Sigmoid colon (tissue), 7 donors: Measurements from ENCODE around the gene ASB2. TPM values are rescaled to one million over a fixed set of nuclear protein-coding genes. Genes with fewer than 3 reads are reported as not detected.

Source experiments
- DNase-seq: peaks from one replicate; pipeline ENCODE4 v3.0.0-alpha.2; 2019
- H3K27ac ChIP-seq, 4 donors: fragments of 200-600 bp; sonication (generic); one replicate each; pipeline ENCODE4 v1.5.1; 2016 to 2019; ENCODE audit warnings: mild to moderate bottlenecking in 1 of 4
- H3K27me3 ChIP-seq, 3 donors: fragments of 200-600 bp; sonication (generic); one replicate each; pipeline ENCODE4 v1.5.1; 2019; ENCODE audit warnings: mild to moderate bottlenecking in 1 of 3
- H3K36me3 ChIP-seq, 4 donors: fragments of 200-600 bp; sonication (generic); one replicate each; pipeline ENCODE4 v1.5.1; 2016 to 2019
- H3K4me1 ChIP-seq, 4 donors: fragments of 200-600 bp; sonication (generic); one replicate each; pipeline ENCODE4 v1.5.1; 2017 to 2019
- H3K4me3 ChIP-seq, 4 donors: fragments of 200-600 bp; sonication (generic); one replicate each; pipeline ENCODE4 v1.5.1; 2017 to 2019; ENCODE audit warnings: mild to moderate bottlenecking in 2 of 4, moderate library complexity in 1 of 4
- H3K9me3 ChIP-seq, 4 donors: fragments of 200-600 bp in 3 of 4; sonication (generic) in 3 of 4; one replicate each; pipeline versions ENCODE4 v1.5.1 to v1.6.1; 2013 to 2019
- EP300 ChIP-seq, 4 donors: sonication (generic); formaldehyde crosslinking; IDR thresholded peaks; one replicate each; pipeline ENCODE4 v1.6.1; 2017; ENCODE audit warnings: antibody characterized with exemption in 4 of 4
- POLR2A ChIP-seq, 2 donors: fragments of 450-650 bp; IDR thresholded peaks; one replicate each; pipeline ENCODE4 v1.6.1; 2016; ENCODE audit warnings: antibody characterized with exemption in 2 of 2, mild to moderate bottlenecking in 2 of 2, moderate library complexity in 2 of 2
- POLR2AphosphoS5 ChIP-seq, 4 donors: sonication (generic); formaldehyde crosslinking; IDR thresholded peaks; one replicate each; pipeline ENCODE4 v1.6.1; 2017; ENCODE audit warnings: antibody characterized with exemption in 4 of 4
- WGBS, 2 donors: extraction: QIAGEN DNeasy Blood & Tissue Kit; methylation state at CpG; one replicate each; pipeline ENCODE4 v1.1.7; 2013; 5-methylcytosine and 5-hydroxymethylcytosine counted together
- intact Hi-C: fragments of 100-400 bp; cut with DNase I; formaldehyde crosslinking; loops from one replicate; pipeline ENCODE4 v1.15.1; 2023
- polyA plus RNA-seq, 3 donors: library from polyadenylated mRNA; stranded (reverse); fragments of 200-250 nt; gene quantifications; one replicate each; pipeline ENCODE4 v1.2.3, GENCODE V29; 2013
- total RNA-seq, 4 donors: library from RNA; depleted of rRNA; stranded (reverse); fragments of >200 nt; gene quantifications; one replicate each; pipeline ENCODE4 v1.1.0, GENCODE V29; 2016
- TF ChIP-seq, protein P1 (sequence below), 4 experiments: fragments of 450-650 bp in 3 of 4; fragments of 200-600 bp in 1 of 4; IDR thresholded peaks; one replicate each; pipeline ENCODE4 v1.5.1; 2016 to 2019; ENCODE audit warnings: antibody characterized with exemption in 4 of 4, mild to moderate bottlenecking in 3 of 4, moderate library complexity in 2 of 4
- donor health status: healthy with polysubstance abuse.
- donor health status: Bipolar disorder and iron deficiency.
- donor health status: healthy.

Gene ASB2
- total and polyA plus RNA-seq, 7 donors, result 1.2 to 178 (median 117) TPM

DNA sequence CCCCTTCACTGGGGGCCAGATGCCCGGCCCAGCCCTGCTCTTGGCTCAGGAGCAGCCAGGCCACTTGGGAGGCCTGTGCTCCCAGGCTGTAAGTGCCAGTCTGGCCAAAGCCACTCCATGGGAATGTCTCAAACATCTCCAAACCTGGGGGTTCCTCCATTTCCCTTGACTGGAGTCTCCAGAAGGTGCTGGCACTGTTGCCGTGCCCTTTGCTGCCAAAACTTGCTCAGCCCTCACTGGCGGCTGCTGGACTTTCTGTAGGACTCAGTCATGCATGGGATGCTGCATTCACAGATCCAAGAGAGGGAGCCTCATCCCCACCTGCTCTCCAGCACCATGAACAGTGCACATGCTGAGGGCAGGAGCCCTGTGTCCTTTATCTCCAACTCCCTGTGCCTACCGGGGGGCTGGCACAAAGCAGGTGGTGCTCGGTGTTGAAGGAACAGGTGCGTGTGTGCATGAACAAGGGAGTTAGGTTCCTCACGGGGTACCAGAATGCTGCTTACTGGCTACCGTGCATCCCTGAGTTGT lies 40.1 kb upstream of the ASB2 start:
- no peak for TF ChIP-seq EP300 (IDR thresholded peaks at IDR 0.05)
- TF ChIP-seq POLR2AphosphoS5 (IDR thresholded peaks at IDR 0.05), result no peak
- no peak for TF ChIP-seq POLR2A (IDR thresholded peaks at IDR 0.05)
- TF ChIP-seq, protein P1, sequence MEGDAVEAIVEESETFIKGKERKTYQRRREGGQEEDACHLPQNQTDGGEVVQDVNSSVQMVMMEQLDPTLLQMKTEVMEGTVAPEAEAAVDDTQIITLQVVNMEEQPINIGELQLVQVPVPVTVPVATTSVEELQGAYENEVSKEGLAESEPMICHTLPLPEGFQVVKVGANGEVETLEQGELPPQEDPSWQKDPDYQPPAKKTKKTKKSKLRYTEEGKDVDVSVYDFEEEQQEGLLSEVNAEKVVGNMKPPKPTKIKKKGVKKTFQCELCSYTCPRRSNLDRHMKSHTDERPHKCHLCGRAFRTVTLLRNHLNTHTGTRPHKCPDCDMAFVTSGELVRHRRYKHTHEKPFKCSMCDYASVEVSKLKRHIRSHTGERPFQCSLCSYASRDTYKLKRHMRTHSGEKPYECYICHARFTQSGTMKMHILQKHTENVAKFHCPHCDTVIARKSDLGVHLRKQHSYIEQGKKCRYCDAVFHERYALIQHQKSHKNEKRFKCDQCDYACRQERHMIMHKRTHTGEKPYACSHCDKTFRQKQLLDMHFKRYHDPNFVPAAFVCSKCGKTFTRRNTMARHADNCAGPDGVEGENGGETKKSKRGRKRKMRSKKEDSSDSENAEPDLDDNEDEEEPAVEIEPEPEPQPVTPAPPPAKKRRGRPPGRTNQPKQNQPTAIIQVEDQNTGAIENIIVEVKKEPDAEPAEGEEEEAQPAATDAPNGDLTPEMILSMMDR (IDR thresholded peaks at IDR 0.05), result no peak
- 83 to 87% methylated on average over 8 of the region's 8 CpGs for WGBS, 2 donors
- Histone ChIP-seq H3K4me3 (no peak overlapping the region), H3K4me1 (no peaks in the 10 kb centered on the region), H3K9me3 (no peaks in the 10 kb centered on the region), H3K27ac (no peak overlapping the region), H3K36me3 (no peaks in the 10 kb centered on the region), H3K27me3 (no peaks in the 10 kb centered on the region)
- DNase-seq, result no peak
- intact Hi-C loops, result no loop called here

GRCh38 chr14:94015223-94015622 lies 38.9 kb upstream of the ASB2 start:
- no peaks in the 10 kb centered on the region for H3K36me3 ChIP-seq
- no peaks in the 10 kb centered on the region for H3K27me3 ChIP-seq
- no peaks in the 10 kb centered on the region for H3K9me3 ChIP-seq
- no peaks in the 10 kb centered on the region for H3K4me1 ChIP-seq
- intact Hi-C loops, result no loop called here
- no peak overlapping the region for H3K4me3 ChIP-seq
- DNase-seq, result no peak
- 77 to 89% methylated on average over 2 of the region's 2 CpGs for WGBS, 2 donors
- no peak for TF ChIP-seq EP300 (IDR thresholded peaks at IDR 0.05)
- TF ChIP-seq POLR2AphosphoS5 (IDR thresholded peaks at IDR 0.05), result no peak
- TF ChIP-seq, protein P1 (IDR thresholded peaks at IDR 0.05), result no peak
- TF ChIP-seq POLR2A (IDR thresholded peaks at IDR 0.05), result no peak
- H3K27ac ChIP-seq, result no peak overlapping the region

DNA sequence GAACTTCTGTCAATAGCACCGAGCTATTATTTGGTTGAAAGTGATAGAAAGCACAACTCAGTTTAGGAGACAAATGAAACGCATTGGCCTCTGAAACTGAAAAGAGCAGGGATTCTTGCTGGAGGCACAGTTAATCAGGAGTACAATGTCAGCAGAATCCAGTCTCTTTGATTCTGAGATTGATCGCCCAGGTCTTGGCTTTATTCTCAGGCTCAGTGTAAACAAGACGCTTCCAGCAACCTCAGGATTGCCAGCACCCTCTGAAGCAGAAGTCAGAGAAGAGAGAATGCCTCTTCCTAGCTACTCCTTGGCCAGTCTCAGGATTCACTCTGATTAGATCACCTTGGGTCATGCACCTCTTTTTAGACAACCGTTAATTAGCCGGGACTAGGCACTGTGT lies 38.0 kb upstream of the ASB2 start:
- Histone ChIP-seq H3K4me1 (peaks cover 0 to 6% (median 0%) of the 10 kb centered on the region in 4 donors), H3K36me3 (no peaks in the 10 kb centered on the region), H3K27me3 (no peaks in the 10 kb centered on the region), H3K4me3 (no peak overlapping the region), H3K9me3 (no peaks in the 10 kb centered on the region), H3K27ac (no peak overlapping the region)
- no peak for DNase-seq
- TF ChIP-seq EP300 (IDR thresholded peaks at IDR 0.05), result no peak
- no peak for TF ChIP-seq POLR2AphosphoS5 (IDR thresholded peaks at IDR 0.05)
- TF ChIP-seq, protein P1 (IDR thresholded peaks at IDR 0.05), result no peak
- intact Hi-C loops, result no loop called here
- WGBS, 2 donors, result 84 to 85% methylated on average over 6 of the region's 6 CpGs

DNA sequence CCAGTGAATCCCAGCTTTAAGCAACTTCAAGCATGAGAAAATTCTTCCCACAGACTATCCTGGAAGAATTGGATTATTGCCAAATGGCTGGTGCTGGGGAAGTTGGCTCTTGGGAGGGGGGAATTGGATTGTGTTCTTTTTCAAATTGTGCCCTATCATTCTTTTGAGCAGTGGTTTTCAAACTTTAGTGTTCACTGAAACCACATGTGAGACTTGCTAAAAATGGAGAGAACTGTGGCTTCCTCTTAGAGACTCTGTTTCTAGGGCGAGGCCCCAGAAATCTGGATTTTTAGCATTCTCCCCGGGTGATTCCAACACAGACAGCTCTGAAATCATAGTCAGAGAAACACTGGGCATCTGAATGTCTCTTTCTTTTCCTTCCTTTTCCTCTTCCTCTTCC lies 35.4 kb upstream of the ASB2 start:
- intact Hi-C loops, result no loop called here
- H3K9me3 ChIP-seq, result no peaks in the 10 kb centered on the region
- H3K27me3 ChIP-seq, result no peaks in the 10 kb centered on the region
- no peak for DNase-seq
- H3K36me3 ChIP-seq, result no peaks in the 10 kb centered on the region
- WGBS, 2 donors, result 26 to 50% methylated on average over 2 of the region's 2 CpGs
- H3K4me3 ChIP-seq, result no peak overlapping the region
- H3K4me1 ChIP-seq, result peaks cover 0 to 6% (median 0%) of the 10 kb centered on the region in 4 donors
- no peak overlapping the region for H3K27ac ChIP-seq
- TF ChIP-seq EP300 (IDR thresholded peaks at IDR 0.05), result no peak
- TF ChIP-seq POLR2AphosphoS5 (IDR thresholded peaks at IDR 0.05), result no peak
- TF ChIP-seq POLR2A (IDR thresholded peaks at IDR 0.05), result no peak
- TF ChIP-seq, protein P1 (IDR thresholded peaks at IDR 0.05), result no peak

DNA sequence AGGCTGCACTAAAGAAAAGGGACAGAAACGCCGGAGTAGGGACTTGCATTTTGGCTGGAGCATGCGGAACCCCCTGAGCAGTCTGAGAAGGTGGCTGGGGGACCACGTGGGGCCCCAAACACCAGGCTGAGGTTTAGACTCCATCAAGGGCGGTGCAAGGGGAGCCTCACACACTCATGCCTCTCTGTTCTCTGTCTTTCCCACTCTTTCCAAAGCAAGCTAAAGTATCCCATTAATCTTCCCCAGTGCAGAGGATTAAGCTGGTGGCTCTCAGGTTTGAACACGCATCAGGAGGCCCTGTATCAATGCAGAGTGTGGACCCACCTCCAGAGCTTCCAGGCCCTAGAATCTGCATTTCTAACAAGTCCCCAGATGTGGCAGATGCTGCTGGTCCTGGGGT lies 34.3 kb upstream of the ASB2 start:
- H3K4me3 ChIP-seq, result no peak overlapping the region
- no peaks in the 10 kb centered on the region for H3K9me3 ChIP-seq
- 84 to 93% methylated on average over 6 of the region's 6 CpGs for WGBS, 2 donors
- peaks cover 0 to 6% (median 0%) of the 10 kb centered on the region in 4 donors for H3K4me1 ChIP-seq
- H3K27ac ChIP-seq, result no peak overlapping the region
- DNase-seq, result no peak
- TF ChIP-seq, protein P1 (IDR thresholded peaks at IDR 0.05), result no peak
- TF ChIP-seq EP300 (IDR thresholded peaks at IDR 0.05), result no peak
- TF ChIP-seq POLR2AphosphoS5 (IDR thresholded peaks at IDR 0.05), result no peak
- no peak for TF ChIP-seq POLR2A (IDR thresholded peaks at IDR 0.05)
- no peaks in the 10 kb centered on the region for H3K27me3 ChIP-seq
- intact Hi-C loops, result no loop called here
- H3K36me3 ChIP-seq, result no peaks in the 10 kb centered on the region
